Measurements from ENCODE around the gene ADAT1. TPM values are rescaled to one million over a fixed set of nuclear protein-coding genes. Genes with fewer than 3 reads are reported as not detected.
A peak's percentile ranks its signal among the peaks of the same experiment; 100 is the strongest.

ADAT1 gene
- total and polyA plus RNA-seq, 2 of the 8 experiments (the other 6 are each of a cell fraction or from before 2014, with no cell fraction given), result 30.7 to 44.7 TPM

- Histone ChIP-seq H2BK12ac (ENCODE audit: low read depth, low read length) (0 out of 2 replicates have a peak overlapping the region, but pooled peaks have one; percentile 14), H2BK15ac (ENCODE audit: low read length) (no peak overlapping the region), H3K79me2 (ENCODE audit: control insufficient read depth in 1 of 2, insufficient read depth in 2 of 2, low read length in 2 of 2) (no peaks in the 10 kb centered on the region), H2BK5ac (ENCODE audit: low read depth, low read length) (no peak overlapping the region), H3K4ac (replicated peaks; ENCODE audit: insufficient read length, low read depth, low read length) (no peak overlapping the region), H3K27me3 (replicated peaks in 1 of 4; ENCODE audit: control insufficient read depth in 3 of 4, extremely low read depth in 1 of 4, insufficient read depth in 3 of 4, low read length in 3 of 4) (no peaks in the 10 kb centered on the region), H2BK20ac (ENCODE audit: low read length) (no peak overlapping the region), H4K8ac (ENCODE audit: extremely low read depth, insufficient read depth, low read length) (no peak overlapping the region), H3K9me3 (ENCODE audit: insufficient read depth in 2 of 2, low read depth in 1 of 2, low read length in 1 of 2) (no peaks in the 10 kb centered on the region), H3K23me2 (ENCODE audit: low read depth, low read length) (no peaks in the 10 kb centered on the region), H2AK5ac (ENCODE audit: low read depth, low read length) (no peak overlapping the region), H3K27ac (ENCODE audit: low read depth, low read length) (no peak overlapping the region), H3K18ac (ENCODE audit: extremely low read depth, low read length) (no peak overlapping the region), H3K9ac (replicated peaks in 1 of 4; ENCODE audit: extremely low read depth in 1 of 4, low read depth in 3 of 4, low read length in 3 of 4) (no peak overlapping the region), H3K36me3 (ENCODE audit: control insufficient read depth in 2 of 4, insufficient read depth in 4 of 4, low read length in 3 of 4) (peaks cover 0 to 5% (median 1%) of the 10 kb centered on the region in 4 experiments; a peak in 3 of 8 replicates), H2AFZ (ENCODE audit: low read length) (no peak overlapping the region), H2BK120ac (replicated peaks; ENCODE audit: low read depth, low read length) (no peak overlapping the region), H3K79me1 (ENCODE audit: low read depth, low read length) (no peaks in the 10 kb centered on the region; the same call in 1 of the 2 replicates), H4K91ac (replicated peaks; ENCODE audit: insufficient read length, low read length) (no peak overlapping the region), H3K4me3 (ENCODE audit: extremely low read depth in 1 of 4, insufficient read depth in 2 of 4, low read depth in 3 of 4, low read length in 4 of 4) (no peak overlapping the region), H3K56ac (replicated peaks; ENCODE audit: insufficient read length, low read depth, low read length) (no peak overlapping the region), H3K4me1 (replicated peaks in 1 of 4; ENCODE audit: control insufficient read depth in 3 of 4, insufficient read depth in 4 of 4, low read length in 3 of 4) (no peaks in the 10 kb centered on the region; a peak in 1 of 7 replicates), H3K23ac (ENCODE audit: insufficient read length) (no peak overlapping the region), H4K20me1 (replicated peaks in 1 of 2; ENCODE audit: control insufficient read depth in 1 of 2, insufficient read depth in 2 of 2, low read length in 2 of 2) (no peaks in the 10 kb centered on the region), H3K4me2 (ENCODE audit: insufficient read depth in 1 of 2, low read depth in 2 of 2, low read length in 2 of 2) (no peak overlapping the region), H4K5ac (ENCODE audit: insufficient read length, low read depth, low read length) (no peak overlapping the region), H3K14ac (ENCODE audit: insufficient read length) (no peak overlapping the region)
- WGBS, 2 experiments (ENCODE audit: extremely low coverage in 1 of 2, insufficient coverage in 1 of 2, insufficient read length in 1 of 2, insufficient replicate concordance in 2 of 2, low coverage in 1 of 2, low lambda C conversion rate in 2 of 2, missing lambda C conversion rate in 1 of 2), result 94% methylated on average over 3 of the region's 3 CpGs; no CpG with 5 or more reads in 1 of the 2 experiments
- TF ChIP-seq ZNF274 (IDR thresholded peaks at IDR 0.05; ENCODE audit: borderline replicate concordance, extremely low read depth, low read length) (no peak), CBX8 (IDR thresholded peaks at IDR 0.05; ENCODE audit: borderline replicate concordance, low read depth, low read length) (no peak), RNF2 (IDR thresholded peaks at IDR 0.05; ENCODE audit: borderline replicate concordance, low read depth, low read length, missing control alignments, poor library complexity, severe bottlenecking) (no peak), KDM5A (IDR thresholded peaks at IDR 0.05; ENCODE audit: low read length) (no peak), HDAC6 (IDR thresholded peaks at IDR 0.05; ENCODE audit: low read depth, low read length) (no peak), NRF1 (IDR thresholded peaks at IDR 0.05; ENCODE audit: low read depth, low read length) (no peak), EP300 (IDR thresholded peaks at IDR 0.05; ENCODE audit: borderline replicate concordance in 1 of 2, low read depth in 2 of 2, low read length in 2 of 2) (no peak), CTBP2 (IDR thresholded peaks at IDR 0.05; ENCODE audit: borderline replicate concordance, insufficient read depth, insufficient read length, low read length) (no peak)
- TF ChIP-seq, protein P1, sequence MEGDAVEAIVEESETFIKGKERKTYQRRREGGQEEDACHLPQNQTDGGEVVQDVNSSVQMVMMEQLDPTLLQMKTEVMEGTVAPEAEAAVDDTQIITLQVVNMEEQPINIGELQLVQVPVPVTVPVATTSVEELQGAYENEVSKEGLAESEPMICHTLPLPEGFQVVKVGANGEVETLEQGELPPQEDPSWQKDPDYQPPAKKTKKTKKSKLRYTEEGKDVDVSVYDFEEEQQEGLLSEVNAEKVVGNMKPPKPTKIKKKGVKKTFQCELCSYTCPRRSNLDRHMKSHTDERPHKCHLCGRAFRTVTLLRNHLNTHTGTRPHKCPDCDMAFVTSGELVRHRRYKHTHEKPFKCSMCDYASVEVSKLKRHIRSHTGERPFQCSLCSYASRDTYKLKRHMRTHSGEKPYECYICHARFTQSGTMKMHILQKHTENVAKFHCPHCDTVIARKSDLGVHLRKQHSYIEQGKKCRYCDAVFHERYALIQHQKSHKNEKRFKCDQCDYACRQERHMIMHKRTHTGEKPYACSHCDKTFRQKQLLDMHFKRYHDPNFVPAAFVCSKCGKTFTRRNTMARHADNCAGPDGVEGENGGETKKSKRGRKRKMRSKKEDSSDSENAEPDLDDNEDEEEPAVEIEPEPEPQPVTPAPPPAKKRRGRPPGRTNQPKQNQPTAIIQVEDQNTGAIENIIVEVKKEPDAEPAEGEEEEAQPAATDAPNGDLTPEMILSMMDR (IDR thresholded peaks at IDR 0.05; ENCODE audit: control extremely low read depth in 1 of 3, insufficient read depth in 1 of 3, low read depth in 1 of 3, low read length in 3 of 3), result no peak
- ChIA-PET CTCF (ENCODE audit: partially characterized antibody) (interaction anchor here (0.6 kb wide), 3 partner anchors 76 to 1994 kb away, joined by 3 read pairs; no protein-coding TSS in a partner anchor), POLR2A (ENCODE audit: partially characterized antibody) (no interaction called here)
- DNase-seq (ENCODE audit: low read depth in 1 of 2, low spot score in 2 of 2), result no peak
- no peak for FAIRE-seq
Observed at GRCh38 chr16:75584108-75584507, 39.0 kb downstream of the ADAT1 start.

Data from H1 (cell line).